ENCODE measurements around the gene DRC7.
"Not testable (repeated sequence)": the region's sequence is repeated elsewhere in the genome, so short reads cannot be mapped to it uniquely, and the experiment has no call there.

Gene DRC7

GRCh38 chr16:57711346-57711745 is 16.7 kb downstream of the DRC7 start:
- no peak for DNase-seq

- DNase-seq = no peak
Observed at GRCh38 chr16:57711993-57712392, 17.4 kb downstream of the DRC7 start.

GRCh38 chr16:57712569-57712968 is 18.0 kb downstream of the DRC7 start:
- not testable (repeated sequence) for DNase-seq

- no peak for DNase-seq
Observed at GRCh38 chr16:57713596-57713995, 19.0 kb downstream of the DRC7 start.

- DNase-seq = no peak
Observed at GRCh38 chr16:57714047-57714446, 19.4 kb downstream of the DRC7 start.

DNA sequence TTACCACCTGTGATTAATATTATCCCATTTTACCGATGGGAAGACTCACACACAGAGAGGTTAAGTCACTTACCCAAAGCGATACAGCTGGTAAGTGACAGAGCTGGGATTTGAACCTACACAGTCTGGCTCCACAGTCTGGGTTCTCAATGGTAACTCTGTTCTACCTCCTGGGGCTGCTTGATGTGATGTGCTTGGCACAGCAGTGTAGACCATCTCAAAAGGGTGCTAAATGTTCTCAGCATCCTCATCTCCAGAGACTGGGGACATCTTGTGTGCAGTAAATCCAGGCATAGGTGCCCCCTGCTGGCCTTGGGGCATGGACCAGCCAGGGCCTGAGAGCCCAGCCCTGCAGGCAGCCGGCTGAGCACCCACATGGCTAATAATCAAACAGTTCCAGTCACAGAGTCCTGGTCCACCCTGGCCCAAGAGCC is 25.6 kb downstream of the DRC7 start:
- peak in 30 of 56 donors; percentile 1 to 66 (median 20) for DNase-seq

GRCh38 chr16:57721356-57722209 is 27.0 kb downstream of the DRC7 start:
- DNase-seq = no peak

GRCh38 chr16:57722210-57722499 is 27.5 kb downstream of the DRC7 start:
- DNase-seq = no peak

- DNase-seq = no peak
Observed at GRCh38 chr16:57722651-57723050, 28.0 kb downstream of the DRC7 start.

DNA sequence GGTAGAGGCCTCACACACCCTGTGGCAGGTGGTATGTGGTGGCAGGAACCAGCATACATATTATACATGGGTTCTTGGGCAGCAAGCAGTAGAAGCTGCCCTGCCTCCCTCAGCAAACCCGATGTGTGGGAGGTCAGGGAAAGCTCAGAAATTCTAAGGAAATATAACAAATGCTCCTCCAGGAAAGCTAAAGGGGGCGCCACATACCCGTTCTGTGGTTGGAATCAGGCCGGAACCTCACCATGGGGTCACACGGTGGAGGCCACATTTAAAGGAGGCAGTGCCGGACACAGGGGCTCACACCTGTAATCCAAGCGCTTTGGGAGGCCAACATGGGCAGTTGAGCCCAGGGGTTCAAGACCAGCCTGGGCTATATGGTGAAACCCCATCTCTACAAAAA is 28.6 kb downstream of the DRC7 start:
- no peak for DNase-seq

DNA sequence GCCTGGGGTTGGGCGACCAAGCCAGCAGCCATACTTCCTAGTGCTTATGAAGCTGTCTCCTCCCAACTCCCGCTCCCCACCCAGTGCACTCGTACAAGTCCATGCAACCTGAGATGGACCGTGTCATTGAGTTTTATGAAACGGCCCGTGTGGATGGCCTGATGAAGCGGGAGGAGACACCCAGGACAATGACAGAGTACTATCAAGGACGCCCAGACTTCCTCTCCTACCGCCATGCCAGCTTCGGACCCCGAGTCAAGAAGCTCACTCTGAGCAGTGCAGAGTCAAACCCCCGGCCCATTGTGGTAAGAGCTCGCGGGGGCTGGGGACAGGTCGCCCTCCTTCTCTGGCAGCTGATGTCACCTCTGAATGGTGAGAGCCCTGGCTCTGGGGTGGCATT is 29.9 kb downstream of the DRC7 start:
- DNase-seq = no peak

DNA sequence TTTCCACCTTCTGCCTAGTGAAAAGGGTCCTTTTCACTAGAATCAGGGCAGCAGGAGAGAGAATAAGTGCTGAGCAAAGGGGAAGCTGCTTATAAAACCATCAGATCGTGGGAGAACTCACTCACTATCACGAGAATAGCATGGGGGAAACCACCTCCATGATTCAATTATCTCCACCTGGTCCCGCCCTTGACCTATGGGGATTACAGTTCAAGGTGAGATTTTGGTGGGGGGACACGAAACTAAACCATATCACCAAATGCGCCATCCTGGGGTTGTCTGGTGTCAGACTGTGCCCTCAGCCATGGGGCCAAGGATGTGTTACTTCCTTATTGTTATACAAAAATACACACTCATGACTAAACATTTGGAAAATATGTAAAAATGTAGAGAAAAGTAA is 30.5 kb downstream of the DRC7 start:
- no peak for DNase-seq

DNA sequence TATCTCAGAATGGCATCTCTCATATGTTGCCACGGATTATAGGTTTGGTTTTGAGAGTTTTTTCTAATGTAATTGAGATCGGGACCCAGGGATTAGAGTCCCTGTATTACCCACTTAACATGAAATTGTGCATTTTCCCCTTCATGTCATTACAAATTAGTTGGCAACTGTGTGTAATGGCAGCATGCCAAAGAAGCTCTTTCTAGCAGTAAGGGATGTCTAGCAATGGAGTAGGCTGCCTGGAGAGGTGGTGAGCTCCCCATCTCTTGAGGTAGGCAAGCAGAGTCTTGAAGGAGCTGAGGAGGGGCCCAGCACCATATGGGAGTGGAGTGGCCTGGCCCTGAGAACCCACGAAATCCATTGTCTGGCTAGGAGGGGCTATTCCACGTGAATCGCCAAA is 30.9 kb downstream of the DRC7 start:
- DNase-seq = no peak

DNA sequence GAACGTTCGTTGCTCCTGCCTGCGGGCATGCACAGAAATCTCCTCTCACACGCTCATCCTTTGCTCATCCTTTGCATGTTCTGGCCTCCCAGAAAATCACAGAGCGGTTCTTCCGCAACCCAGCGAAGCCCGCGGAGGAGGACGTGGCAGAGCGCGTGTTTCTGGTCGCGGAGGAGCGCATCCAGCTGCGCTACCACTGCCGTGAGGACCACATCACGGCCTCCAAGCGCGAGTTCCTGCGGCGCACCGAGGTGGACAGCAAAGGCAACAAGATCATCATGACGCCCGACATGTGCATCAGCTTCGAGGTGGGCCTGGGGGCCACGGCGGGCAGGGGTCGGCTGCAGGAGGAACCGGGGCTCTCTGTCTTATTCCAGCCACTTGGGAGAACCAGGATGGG is 31.4 kb downstream of the DRC7 start:
- DNase-seq = no peak

DNA sequence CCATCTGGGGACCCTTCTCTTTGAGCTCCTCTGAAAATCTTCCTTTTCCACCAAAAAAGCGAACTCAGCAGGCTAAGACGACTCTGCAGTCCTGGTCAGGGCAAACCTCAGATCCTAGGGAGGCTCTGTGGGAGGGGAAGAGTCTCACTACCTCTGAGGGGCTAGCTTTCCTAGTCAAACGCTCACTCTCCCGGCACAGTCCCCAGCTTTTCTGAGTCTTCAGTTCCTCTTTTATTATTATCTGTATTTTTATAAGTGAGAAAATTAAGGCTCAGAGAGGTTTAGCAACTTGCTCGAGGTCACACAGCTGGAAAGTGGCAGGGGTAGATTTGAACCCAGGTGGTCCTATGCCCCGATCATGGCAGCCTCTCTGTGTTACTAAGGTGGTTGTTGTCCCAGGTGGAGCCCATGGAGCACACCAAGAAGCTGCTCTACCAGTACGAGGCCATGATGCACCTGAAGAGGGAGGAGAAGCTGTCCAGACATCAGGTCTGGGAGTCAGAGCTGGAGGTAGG is 31.9 kb downstream of the DRC7 start:
- no peak for DNase-seq

DNA sequence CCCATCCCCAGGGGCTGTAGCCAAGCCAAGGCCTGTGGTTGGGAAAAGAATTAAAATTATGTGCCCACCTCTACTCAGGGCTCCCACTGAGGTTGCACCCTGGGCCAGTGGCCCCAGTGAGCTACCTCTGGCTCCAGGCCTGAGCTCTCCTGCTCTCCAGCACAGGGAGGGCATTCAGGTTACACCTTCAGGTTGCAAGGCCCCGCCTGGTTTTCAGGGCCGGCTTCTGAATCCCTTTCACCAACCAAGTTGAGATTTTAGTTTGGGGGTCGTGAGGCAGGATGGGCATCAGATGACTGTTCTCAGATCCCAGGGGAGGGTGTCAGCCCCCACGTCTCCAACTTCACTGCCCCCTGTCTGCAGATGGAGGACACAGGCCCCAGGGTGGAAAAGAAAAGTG is 33.0 kb downstream of the DRC7 start:
- DNase-seq = no peak

- no peak for DNase-seq
Observed at GRCh38 chr16:57728336-57729181, 34.0 kb downstream of the DRC7 start.

DNA sequence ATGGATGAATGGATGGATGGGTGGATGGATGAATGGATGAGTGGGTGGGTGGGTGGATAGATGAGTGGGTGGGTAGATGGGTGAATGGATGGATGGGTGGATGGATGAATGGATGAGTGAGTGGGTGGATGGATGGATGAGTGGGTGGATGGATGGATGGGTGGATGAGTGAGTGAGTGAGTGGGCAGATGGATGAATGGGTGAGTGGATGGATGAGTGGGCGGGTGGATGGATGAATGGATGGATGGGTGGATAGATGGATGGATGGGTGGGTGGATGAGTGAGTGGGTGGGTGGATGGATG is 34.5 kb downstream of the DRC7 start:
- DNase-seq = no peak

GRCh38 chr16:57729852-57730251 is 35.2 kb downstream of the DRC7 start:
- not testable (repeated sequence) for DNase-seq

GRCh38 chr16:57730771-57731730 is 36.4 kb downstream of the DRC7 start:
- DNase-seq = no peak

DNA sequence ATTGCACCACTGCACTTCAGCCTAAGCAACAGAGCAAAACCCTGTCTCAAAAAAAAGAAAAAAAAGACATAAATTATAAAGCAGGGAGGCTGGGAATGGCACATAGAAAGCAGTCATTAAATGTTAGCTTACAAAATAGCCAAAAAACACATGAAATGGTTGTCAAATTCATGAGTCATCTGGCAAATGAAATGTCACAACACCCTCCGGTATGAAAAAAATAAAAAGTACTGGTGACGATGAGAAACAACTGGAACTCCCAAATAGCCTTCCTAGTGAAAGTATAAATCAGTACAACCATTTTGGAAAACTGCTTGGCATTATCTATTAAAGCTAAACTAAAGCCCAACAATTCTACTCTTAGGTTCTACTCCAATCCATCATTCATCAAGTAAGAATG is 37.4 kb downstream of the DRC7 start:
- DNase-seq = no peak

DNA sequence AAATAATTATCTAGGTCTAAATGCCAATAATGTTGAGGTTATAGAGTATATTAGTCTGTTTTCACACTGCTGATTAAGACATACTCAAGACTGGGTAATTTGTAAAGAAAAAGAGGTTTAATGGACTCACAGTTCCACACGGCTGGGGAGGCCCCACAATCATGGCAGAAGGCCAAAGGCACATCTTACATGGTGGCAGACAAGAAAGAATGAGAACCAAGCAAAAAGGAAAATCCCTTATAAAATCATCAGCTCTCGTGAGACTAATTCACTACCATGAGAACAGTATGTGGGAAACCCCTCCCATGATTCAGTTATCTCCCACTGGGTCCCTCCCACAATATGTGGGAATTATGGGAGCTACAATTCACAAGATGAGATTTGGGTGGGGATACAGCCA is 38.1 kb downstream of the DRC7 start:
- no peak for DNase-seq
